ENCODE measurements around the gene AFG3L2.

AFG3L2 gene

DNA sequence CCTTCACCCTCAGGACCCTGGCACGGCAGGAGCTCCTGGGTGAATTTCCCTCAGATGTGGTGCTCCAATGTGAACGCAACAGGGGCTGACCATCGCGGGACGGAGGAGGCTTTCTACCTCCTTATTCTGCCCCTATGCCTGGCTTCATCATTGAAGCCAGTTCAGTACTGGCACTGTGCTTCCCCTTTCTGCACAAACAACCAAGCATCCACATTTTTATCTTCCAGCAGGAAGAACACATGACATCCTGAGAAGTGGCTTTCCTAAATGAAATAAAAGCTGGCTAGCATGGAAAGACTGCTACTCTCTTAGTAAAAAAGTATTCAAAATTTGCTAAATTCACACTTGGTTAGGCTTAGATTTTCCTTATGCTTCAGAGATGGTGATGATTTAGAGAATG is 24.8 kb downstream of the AFG3L2 start:
- no peak for DNase-seq

DNA sequence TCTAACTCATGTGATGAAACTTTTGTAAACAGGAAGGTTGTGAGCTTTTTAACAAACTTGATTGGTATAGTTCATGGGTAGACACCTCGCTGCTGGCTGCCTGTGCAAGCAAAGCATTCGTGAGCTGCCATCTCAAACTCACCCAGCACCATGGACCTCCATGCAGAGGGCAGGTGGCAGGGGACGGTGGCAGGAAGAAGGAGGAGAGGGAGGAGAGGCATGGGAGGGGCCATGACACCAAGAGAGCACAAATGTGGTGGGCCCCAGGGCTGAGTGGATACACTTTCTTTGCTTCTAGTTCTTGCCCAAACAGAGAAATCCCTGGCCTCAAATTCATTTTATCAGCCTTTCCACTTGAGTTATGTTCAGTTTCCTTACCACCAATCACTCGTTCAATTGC is 29.1 kb downstream of the AFG3L2 start:
- no peak for DNase-seq

DNA sequence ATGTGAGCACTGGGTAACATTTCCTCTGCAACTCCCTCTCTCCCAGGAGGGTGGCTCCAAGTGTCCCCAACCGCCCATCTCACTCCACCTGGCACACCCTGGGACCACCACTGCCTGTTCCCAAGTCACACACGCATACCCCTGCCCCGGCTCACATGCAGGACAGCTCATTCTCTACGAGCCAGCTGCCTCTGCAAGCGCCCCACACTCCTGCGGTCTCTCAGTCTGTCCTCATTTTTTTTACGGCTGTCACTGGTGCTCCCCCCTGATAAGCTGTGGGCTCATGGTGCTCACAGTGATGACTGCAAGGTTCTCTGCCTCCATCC is 30.8 kb downstream of the AFG3L2 start:
- DNase-seq, result no peak

DNA sequence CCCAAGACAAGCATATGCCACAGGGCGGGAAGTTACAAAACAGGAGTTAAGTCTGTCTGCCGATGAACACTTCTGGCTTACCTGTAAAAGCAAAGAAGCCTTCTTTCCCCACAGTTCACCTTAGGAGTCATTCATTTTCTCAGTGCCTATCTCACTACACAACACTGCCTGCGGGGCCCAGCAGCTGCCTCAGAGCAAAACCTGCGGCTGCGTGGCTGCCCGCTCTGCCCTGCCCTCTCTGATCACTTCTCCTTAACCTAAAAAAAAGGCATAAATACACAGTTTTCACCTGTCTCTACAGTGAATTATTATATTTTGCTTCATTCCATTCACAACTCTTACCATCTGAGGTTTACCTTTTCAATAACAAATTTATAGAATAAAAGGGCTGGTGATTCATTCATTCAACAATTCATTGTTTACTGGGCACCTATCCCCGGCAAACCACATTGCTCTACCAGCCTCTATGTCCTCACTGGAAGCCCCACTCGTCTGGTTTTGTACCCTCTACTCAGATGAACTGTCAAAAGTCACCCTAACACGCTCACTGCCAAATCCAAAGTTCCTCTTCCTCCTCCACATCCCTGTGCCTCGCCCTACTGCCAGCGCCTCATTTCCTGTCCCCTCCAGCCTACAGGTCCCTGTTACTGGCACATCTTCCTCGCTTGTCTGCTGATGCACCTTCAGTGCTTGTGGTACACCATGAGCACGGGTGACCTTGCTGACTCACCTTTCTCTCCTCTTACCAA is 31.4 kb downstream of the AFG3L2 start:
- no peak for DNase-seq

DNA sequence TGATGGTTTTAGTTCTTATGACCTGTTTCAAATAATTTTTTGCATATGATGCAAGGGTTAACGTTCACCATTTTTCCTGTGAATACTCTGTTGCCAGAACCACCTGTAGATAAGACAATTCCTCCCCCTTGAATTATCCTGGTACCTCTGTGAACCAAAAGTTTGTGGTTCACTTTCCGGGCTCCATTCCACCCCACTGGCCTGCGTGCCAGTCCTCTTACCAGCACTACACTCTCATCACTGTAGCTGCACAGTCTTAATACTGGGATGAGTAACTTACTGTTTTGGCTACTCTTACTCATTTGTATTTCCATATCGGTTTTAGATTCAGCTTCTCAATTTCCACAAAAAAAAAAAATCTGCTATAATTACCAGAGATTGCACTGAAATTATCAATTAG is 34.4 kb downstream of the AFG3L2 start:
- no peak for DNase-seq

DNA sequence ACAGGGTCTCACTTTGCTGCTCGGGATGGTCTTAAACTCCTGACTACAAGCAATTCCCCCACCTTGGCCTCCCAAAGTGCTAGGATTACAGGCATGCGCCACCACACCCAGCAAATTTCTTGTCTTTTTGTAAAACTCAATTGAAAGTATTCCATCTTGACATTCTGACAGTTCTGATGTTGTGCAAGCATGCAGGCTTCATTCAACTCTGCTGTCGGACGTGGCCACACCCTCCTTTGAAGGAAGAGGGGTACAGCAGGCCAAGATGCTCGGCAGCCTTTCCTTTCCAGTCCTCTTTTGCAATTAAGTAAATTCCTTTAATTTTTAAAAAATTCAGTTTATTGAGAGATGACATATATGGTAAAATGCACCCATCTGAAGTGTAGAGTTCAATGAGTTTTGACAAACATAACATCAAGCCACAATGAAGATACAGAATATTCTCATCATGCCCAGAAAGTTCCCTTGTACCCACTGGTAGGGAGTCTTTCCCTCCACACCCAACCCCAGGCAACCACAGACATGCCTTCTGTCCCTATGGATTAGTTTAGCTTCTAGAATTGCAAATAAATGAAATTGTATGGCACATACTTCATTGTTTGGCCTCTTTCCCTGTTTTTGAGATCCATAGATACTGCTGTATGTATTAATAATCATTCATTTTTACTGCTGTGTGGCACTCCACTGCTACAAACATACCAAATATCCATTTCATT is 35.9 kb downstream of the AFG3L2 start:
- DNase-seq, result no peak

DNA sequence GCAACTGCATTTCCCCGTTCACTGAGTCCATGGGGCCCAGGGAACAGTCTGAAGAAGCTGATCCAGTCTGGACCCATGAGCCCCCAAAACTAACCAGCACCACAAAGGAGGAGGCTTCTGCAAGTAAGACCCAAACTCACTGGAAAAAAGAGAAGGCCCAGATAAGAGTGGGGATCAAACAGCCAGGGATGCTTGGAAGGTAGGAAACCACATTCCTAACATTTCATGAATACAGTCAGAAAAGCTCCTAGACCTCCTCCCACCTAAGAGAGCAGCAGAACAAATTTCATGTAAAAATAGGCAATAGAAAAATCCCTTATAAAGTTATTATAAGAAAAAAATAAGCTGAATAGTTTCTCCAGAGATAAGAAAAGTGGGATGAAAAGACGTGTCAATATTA is 38.6 kb downstream of the AFG3L2 start:
- DNase-seq, result no peak

DNA sequence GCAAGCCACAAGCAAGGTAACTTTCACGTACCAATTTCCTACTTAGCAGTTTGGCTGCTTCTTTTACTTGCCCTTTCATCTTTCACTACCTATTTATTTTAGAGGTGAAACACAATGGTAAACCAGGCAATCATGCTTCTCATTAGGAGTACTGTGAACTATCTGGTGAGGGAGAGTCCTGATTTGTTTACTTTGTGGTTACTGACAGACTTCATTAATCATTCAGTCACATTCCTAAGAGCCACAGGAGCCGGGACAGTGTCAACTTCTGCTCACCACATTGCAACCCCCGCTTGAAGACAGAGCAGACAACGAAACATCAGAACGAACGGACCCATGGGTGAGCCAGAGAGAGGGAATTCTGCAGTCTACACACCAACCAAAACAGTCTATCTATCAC is 40.1 kb downstream of the AFG3L2 start:
- no peak for DNase-seq

DNA sequence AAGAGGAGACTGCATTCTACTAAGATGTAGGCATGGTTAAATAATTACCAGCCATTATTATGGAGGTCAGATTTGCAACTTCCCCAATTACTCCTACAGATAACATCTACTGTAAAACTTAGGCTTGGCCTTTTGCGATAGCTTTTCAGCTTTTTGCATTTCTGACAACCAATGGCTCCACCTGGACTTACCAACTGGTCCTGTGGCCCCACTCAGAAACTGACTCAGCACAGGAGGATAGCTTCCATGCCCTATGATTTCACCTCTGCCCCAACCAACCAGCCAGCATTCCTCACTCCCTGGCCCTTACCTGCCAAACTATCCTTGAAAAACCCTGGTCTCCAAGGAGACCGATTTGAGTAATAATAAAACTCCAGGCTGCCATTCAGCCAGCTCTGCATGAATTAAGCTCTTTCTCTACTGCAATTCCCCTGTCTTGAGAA is 40.8 kb downstream of the AFG3L2 start:
- no peak for DNase-seq

DNA sequence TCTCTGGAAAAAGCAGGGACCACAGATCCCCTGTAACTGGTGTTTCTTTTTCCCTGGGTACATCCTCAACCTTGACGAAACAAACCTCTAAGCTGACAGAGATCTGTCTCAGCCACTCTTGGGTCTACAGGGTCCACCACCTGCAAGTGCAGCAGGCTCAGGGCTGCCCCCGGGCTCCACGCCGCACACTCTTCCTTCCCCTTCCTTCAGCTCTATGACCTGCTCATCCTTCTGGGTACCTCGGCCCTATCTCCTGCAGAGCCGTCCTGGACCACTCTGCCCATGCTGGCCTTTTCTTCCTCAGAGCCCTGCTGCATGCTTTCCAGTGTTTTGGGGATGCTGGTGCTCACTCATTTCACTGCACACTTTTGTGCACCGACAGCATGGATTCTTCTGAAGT is 41.5 kb downstream of the AFG3L2 start:
- DNase-seq, result no peak

DNA sequence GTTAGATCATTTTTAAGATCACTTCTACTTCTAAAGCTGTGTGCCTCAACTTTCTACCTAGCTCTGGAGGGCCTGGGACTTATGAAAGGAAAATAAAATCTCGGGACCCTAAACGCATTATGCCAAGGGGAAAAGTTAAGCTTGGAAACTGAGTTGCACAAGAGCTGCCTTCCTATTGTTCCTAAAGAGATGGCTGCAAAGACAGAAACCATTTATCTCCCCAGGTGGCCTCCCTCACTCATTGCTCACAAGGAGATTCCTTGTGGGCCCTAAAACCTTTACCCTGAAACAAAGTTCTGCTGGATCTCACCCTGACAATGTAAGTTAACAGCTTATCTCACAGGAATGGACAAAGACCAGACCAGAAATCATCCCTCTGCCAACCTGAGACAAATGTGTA is 42.2 kb downstream of the AFG3L2 start:
- DNase-seq, result no peak

DNA sequence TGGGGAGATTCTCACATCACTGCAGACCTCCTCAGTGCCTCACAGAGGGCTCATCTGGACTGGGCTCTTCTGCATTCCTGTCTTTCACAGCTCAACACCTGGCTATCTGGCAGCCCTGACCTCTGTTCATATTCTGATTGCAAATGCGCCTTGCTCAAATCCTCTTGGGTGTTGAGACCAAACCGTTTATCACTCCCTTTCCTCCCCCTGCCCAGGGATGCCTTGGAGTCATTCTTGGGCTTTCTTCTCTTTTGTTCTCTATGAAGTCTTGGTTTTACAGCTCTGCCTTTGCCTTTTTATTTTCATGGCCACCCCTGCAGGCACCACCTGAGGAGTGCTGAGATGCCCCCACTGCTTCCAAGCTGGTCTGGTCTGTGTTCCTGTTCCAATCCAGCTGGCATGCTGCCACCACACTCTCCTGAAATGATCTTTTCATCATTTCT is 42.6 kb downstream of the AFG3L2 start:
- DNase-seq, result no peak

DNA sequence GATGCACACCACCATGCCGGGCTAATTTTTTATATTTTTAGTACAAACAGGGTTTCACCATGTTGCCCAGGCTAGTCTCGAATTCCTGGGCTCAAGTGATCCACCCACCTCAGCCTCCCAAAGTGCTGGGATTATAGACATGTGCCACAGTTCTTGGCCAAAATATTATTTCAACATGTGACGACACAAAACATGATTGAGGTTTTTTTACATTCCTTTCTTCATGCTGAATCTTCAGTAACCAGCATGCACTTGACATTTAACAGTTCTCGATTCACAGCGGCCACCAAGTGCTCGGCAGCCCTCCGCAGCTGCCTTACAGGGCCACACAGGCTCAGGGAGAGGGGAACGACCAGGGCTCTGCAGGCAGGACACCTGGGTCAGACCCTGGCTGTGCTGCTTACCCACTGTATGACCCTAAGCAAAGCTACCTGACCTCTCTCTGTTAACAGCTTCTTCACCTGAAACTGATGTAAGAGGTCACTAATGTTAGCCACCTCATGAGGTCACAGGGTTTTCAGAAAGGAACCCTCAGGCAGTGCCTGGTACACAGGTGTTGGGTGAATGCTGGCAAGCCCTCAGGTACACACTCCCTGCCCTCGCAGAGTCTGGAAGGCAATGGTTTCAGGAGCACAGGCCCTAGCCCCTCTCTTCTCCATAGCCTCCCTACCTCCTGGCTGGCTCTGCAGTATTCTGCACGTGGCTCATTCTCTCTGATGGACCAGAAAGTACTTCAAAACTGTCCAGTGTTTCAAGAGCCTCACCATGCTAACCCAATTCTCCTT is 43.3 kb downstream of the AFG3L2 start:
- no peak for DNase-seq

DNA sequence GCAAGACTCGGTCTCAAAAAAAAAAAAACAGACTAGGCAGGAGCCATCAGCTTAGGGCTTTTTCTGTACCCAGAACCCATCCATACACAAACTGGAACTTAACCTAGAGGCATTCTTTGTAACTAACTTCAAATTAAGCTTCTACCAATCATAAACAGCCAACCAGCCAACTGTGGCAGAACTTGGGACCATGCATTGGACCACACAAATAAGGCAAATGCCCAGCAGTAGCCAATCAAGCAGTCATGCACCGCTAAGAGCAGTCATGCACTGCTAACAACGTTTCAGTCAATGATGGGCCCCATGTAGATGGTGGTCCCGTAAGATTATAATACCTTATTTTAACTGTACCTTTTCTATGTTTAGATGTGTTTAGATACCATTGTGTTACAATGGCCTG is 46.3 kb downstream of the AFG3L2 start:
- DNase-seq, result no peak

DNA sequence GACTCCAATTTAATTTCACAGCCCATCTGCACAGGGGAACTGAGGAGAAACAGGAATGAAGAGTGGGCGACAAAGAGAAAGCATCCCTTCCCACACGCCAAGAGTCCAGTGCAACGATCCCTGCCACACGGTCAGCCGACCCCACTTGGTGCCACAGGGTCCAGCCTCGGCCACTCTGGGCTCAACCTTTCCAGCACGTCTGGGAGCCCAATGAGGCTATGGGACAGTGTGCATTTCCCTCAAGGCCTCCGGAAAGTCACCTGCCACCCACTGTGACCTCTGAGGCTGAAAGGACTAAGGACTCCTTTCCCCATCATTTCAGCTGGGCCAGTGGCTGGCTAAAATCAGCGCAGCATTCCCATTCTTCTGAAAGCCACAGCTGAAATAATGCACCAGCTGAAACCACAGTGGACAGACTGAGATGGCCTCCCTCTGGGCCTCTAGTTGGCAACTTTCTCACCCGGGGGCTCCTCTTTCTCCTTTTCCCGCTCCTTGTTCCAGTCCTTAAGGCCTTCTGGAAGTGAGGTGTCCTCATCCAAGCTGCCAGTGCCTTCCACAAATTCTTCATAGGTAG is 47.8 kb downstream of the AFG3L2 start:
- DNase-seq, result no peak

DNA sequence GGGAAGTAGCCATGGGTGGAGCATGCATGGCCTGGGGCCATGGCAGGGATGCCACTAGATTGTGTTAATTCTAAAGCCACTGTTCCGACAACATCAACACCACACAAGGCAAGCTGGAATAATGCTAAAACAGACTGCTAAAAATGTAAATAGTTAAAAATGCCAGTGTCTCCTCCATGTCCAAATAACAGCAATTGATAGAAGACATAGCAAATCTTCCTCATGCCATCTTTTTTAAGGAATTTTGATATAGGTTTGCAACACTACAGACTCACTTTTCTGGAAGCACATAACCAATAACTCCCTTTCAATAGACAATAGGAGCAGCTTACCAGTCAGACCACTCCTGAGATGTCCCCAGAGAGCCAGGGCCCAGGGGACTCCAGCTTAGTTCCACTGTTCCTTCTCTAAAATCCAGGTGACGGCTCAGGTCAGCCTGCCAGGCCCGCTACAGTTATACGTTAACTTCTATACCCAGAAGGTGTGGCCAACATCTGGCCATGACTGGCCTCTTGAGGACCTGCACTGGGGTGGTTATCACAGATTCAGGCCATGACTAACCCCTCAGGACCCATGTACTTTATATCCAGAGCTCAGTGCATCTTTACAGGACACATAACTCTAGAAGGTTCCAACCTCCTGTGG is 48.7 kb downstream of the AFG3L2 start:
- DNase-seq, result no peak

DNA sequence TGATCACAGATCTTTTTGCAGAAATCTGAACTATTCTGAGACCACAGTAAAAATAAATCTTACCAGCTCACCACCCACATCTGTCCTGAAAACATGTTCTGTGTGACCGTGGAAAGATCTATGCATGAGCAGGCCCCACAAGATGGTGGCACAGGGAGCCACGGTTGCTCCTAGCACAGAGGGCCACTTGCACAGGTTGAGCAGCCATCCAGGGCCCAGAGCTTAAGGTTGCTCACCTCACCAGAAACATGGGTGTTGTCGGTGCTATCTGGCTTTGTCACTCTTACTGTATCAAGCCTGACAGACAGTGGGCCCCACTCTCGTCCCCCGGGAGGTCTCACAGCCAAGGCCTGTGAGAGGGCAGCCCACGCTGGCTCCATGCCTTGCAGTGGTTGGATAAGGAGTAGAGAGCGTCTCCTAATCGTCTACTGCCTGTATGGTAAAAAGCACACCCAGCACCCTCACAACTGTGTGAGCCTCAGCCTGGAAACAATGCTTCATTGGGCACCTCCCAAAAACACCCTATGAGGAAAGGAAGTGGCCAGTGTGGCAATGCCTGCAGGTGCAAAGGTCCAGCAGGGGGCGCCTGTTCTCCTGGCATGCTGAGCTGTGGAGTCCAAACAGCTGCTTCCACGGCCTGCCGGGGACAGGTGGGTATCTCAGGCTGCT is 49.4 kb downstream of the AFG3L2 start:
- no peak for DNase-seq

DNA sequence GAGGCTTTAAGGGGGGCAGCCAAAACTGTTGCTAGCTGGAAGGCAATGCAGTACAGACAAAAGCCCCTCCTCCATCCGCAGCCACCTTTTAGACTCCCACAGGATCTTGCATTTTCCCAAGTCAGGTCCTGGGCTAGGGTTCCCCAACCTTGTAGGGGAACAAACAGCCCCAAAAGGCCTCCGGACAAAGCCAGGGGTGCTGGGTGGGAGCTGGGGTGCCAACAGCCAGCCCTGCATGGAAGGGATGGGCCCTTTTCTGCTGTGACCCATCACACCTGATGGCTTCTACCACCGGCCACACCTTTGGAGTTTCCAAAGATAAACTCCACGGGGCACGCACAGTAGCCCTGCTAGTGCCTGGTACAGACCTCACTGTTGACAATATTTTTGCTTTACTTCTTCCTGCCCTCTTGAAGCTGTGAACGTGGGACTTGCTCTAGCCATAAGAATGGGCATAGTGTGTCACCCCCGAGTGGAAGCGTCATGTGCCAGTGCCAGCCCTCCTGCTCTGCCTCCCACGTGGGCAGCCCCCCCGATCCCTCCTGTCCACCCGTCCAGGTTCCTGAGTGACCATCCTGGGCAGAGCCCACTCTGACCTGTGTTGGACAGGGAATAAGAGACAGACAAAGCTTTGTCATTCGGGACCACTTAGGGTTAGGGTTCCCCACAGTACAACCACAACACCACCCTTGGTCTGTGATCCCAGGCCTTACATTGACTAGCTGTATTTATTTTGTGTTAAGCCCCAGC is 50.1 kb downstream of the AFG3L2 start:
- DNase-seq, result no peak

DNA sequence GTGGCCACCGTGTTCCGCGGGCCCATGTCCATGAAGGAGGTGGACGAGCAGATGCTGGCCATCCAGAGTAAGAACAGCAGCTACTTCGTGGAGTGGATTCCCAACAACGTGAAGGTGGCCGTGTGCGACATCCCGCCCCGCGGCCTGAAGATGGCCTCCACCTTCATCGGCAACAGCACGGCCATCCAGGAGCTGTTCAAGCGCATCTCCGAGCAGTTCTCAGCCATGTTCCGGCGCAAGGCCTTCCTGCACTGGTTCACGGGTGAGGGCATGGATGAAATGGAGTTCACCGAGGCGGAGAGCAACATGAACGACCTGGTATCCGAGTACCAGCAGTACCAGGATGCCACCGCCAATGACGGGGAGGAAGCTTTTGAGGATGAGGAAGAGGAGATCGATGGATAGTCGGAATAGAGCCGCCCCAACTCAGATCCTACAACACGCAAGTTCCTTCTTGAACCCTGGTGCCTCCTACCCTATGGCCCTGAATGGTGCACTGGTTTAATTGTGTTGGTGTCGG is 51.2 kb downstream of the AFG3L2 start:
- DNase-seq, result no peak

DNA sequence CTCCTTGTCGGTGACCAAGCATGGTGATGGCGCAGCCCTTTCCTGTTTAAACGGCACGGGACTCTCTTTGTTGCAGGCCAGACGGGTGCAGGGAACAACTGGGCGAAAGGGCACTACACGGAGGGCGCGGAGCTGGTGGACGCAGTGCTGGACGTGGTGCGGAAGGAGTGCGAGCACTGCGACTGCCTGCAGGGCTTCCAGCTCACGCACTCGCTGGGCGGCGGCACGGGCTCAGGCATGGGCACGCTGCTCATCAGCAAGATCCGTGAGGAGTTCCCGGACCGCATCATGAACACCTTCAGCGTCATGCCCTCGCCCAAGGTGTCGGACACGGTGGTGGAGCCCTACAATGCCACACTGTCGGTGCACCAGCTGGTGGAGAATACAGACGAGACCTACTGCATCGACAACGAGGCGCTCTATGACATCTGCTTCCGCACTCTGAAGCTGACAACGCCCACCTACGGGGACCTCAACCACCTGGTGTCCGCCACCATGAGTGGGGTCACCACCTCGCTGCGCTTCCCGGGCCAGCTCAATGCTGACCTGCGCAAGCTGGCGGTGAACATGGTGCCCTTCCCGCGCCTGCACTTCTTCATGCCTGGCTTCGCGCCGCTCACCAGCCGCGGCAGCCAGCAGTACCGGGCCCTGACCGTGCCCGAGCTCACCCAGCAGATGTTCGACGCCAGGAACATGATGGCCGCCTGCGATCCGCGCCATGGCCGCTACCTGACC is 51.9 kb downstream of the AFG3L2 start:
- no peak for DNase-seq

DNA sequence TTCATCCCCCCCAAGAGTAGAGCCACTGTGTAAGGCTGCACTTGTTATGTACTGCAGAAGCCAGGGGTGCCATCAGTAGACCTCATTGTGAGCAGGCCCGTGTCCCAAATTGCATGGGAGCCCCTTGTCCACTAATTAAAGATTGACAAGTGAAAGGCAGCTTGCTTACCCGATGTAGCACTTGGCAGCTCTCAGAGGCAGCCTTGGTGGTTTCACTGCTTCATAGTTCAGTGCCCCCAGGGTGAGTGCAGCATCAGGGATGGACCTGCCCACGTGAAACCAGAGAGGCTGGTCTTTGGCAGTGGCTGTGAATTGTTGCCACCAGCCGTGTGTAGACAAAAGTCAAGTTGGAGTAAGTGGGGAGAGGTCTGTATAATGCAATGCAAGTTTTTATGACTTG is 55.7 kb downstream of the AFG3L2 start:
- no peak for DNase-seq

Measured in GOT3 (cell line).